Globus pallidus (tissue), 1 donor: Measurements from ENCODE around the gene OPRL1.

Experiments used
- DNase-seq: peaks from one replicate; pipeline ENCODE4 v3.0.0-alpha.2; 2015; ENCODE audit warnings: low spot score

Gene OPRL1

DNA sequence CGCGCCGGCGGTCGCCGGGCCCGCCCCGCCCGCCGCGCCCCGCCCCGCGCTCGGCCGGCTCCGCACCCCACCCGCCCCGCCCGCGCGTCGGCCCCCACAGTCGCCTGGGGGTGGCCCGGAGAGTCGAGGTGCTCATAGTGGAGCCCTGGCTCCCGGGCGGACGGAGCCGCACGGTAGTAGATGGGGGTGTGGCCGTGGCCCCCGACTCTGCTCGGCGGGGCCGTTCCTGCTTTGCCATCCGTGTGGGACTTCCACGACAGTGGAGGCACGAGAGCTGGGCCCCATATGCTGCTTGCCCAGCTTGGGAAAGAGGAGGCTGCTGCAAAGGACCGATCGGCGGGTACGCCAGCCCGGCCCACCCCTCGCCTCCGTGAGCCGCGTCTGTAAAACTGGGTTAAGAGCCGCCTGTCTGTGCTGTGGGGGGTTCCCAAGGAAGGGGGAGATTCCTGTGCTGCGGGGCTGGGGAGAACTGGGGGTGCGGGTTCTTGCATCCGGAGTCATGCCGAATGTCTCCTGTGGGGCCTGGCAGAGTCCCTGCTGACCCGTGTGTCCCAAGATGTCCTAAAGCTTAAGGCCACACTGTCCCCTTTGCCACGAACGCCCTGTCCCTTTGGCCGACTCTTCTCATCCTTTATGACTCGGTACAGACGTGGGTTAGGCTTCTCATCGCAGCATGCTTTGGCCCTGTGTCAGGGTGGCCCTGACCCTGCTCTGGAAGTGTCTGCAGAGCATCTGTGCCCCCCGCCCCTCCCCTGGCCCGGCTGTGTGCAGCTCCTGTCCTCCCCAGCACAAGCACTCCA is at the start of gene OPRL1:
Gene OPRL1 (plus strand): TSS at position 70 of the 800 bp plus-strand sequence. CDS start 12,639 bp downstream, outside the sequence.
- DNase-seq = no peak

DNA sequence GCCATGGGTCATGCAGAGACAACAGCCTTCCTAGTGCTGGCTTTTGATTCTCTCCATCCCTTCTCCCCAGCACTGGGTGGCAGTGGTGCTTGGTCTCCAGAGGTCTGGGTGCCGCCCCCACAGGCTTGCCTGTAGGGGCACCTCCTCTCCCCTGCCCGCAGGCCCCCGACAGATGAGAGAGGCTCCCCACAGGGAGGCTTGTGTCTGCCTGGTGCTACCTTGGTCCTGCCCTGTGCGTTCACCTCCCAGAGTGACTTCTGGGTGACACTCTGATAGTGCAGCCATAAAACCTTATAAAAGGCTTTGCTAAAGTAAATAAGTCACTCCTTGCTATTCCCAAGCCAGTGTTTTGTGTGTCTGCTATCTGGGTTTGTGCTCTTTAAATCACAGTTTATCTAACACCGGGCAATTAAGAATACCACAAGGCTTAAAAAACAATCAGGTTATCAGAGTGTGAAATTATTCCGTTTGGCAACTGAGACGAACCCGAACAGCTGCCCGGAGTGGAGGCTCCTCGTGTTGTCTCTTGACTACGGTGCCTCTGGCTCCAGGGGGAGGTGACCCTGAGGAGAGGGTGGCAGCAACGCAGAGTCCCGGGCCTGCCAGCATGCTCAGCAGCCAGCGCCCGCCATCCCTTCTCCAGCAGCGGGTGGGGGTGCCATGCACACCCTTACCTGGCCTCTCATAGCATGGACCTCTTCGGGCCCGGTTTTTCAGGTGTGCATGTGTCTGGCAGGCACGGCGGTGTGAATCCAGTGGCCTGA is 49.3 kb upstream of the OPRL1 start:
- DNase-seq = no peak

- no peak for DNase-seq
These were observed 48.0 kb upstream of the OPRL1 start for GRCh38 chr20:64031822-64032314.

- DNase-seq = no peak
These were observed 46.9 kb upstream of the OPRL1 start for GRCh38 chr20:64032706-64033624.

DNA sequence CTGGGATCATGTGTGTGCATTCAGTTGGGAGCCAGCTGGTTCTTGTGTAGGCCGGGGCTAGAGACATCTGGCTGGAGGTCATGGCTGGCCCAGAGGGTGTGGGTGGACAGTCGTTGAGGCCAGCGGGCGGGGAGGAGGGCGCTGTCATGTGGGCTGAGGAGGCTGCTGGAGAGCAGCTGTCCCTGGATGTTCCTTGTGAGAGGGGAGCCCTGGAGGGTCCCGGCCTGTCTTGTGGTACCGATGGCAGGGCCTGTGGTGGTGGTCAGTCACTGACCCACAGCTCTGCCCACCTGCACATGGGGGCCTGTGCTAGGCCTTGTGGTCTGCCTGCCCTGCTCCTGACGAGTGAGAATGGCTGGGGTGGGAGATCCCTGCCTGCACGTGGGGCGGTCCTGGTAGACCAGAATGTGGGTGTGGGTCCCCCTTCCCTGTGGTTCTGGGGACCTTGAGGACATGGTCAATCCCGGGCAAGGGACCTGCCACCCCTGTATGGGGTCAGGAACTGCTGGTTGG is 45.8 kb upstream of the OPRL1 start:
- no peak for DNase-seq

DNA sequence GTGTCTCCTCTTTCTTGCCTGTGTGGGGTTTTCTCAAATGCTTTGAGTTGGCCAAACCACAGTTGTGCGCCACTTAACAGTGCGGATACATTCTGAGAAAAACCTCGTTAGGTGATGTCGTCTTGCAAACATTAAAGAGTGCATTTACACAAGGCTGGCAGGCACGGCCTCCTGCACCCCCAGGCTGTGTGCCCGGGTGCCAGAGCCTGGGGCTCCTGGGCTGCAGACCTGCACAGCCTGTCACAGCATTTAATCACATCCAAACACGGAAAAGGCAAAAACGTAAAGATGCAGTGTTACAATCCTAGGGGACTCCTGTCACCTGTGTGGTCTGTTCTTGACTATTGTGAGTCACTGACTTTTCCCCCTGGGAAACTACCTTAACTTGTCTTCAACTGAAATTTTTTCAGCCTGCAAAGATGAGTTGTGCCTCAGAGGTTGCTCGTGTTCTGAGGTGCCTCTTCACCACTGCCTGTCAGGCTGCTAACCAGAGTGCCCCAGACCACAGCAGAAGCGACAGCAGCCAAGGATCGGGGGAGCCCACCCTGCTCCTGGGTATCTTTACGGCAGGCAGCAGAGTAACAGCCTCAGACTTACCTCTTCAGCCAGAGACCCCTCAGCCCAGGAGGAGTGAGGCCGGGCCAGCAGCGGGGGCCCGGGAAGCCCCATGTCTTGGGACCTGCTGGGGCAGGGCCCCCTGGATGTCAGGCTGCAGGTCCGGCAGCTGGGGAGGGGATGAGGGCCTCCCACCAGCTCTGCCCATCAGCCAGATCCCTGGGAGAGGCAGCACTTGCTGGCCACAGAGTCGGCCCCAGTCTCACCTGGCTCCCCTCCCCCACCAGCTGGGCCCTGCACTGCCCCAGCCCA is 44.6 kb upstream of the OPRL1 start:
- no peak for DNase-seq

DNA sequence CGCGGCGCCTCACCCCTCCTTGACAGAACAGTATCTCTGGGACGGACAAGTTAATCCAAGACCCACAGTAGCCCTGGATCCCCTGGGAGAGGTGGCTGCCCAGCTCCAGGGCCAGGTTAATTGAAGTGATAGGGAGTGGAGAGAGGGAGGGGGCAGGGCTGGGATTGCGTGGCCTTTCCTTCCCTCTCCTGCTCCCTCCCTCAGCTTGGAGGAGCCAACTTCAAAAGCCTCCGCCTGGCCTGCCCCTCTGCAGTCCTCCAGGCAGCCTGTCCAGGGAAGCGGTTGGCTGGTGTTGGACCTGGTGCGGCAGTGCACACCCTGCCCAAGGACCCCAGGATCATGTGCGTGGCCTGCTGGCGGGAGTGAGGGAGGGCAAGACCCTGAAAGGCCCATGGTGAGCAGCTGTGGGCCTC is 43.9 kb upstream of the OPRL1 start, which contains the start of gene C20orf204:
Gene C20orf204 (plus strand): TSS at position 250 of the 413 bp plus-strand sequence. CDS start 142 bp downstream, at position 392.
- no peak for DNase-seq

GRCh38 chr20:64036346-64037198 is 43.3 kb upstream of the OPRL1 start:
- no peak for DNase-seq

- no peak for DNase-seq
These were observed 42.7 kb upstream of the OPRL1 start for GRCh38 chr20:64037199-64037497.

DNA sequence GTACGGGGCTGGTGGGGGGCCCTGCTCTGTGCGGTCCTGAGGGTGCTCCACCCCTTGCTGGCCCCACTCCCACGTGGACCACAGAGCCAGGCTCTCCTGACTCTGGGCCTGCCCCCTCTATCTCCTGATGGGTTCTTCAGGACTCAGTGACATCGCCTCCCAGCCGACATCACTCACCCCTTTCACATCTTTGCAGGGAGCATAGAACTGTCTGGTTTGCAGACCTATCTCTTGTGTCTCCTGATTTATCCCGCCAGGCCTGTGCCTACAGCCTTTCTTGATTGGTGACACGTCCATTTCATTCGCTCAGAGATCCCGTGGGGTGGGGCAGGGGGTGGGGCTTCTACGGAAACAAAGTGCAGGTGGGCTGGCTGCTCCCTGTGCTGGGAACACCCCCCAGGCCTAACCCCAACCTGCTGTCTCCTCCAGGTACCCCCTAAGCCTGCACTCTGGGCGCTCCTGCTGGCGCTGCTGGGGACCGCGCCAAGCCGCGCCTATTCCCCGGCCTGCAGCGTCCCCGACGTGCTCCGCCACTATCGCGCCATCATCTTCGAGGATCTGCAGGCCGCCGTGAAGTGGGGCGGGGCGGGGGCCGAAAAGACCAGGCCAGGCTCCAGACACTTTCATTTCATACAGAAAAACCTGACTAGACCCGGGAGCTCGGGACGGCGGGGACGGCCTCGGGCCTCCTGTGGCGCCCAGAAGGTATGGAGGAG is 42.2 kb upstream of the OPRL1 start:
- no peak for DNase-seq

DNA sequence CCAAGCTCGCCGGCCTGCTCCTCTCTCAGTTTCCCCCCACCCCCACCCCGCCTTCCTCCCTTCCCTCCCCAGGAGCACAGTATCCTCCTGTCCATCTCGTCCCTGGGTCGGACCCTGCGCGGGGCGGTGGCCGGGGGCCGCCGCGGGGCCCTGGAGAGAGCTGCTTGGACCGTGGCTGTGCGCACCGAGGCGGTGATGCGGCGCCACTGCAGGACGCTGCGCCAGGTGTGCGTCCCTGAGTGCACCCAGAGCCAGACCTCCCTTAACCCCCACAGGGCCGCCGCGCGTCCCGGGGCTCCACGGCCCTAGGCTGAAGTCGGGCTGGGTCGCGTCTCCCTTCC is 41.7 kb upstream of the OPRL1 start:
- no peak for DNase-seq

DNA sequence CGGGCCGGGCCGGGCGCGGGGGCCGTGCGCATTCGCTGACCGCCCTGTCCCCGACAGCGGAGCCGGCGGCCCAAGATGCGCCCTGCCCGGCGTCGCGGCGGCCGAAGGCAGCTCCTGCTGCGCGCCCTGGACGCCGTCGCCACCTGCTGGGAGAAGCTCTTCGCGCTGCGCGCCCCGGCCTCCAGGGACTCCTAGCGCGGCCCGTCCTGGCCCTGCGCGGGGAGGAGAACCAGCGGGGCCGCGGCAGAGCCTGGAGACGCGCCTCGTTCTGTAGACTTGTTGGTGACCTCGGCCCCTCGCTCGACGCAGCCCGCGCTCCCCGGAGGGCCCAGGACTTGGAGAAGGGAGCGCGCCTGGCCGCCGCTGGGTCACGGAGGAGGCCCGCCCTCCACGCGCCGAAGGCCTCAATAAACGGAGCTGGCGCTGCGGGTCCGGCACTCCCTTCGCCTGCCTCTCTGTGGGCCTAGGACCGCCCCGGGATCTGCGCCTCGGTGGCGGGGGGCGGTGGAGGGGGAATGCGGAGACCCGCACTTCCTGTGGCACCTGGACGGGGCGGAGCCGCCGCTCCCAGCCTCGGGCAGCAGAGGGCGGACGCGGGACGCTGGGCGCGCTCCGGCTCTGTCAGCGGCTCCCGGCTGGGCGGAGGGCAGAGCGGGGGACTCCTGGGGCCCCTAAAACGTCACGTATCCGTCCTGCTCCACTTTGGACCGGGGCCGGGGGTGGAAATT is 41.2 kb upstream of the OPRL1 start:
- no peak for DNase-seq

DNA sequence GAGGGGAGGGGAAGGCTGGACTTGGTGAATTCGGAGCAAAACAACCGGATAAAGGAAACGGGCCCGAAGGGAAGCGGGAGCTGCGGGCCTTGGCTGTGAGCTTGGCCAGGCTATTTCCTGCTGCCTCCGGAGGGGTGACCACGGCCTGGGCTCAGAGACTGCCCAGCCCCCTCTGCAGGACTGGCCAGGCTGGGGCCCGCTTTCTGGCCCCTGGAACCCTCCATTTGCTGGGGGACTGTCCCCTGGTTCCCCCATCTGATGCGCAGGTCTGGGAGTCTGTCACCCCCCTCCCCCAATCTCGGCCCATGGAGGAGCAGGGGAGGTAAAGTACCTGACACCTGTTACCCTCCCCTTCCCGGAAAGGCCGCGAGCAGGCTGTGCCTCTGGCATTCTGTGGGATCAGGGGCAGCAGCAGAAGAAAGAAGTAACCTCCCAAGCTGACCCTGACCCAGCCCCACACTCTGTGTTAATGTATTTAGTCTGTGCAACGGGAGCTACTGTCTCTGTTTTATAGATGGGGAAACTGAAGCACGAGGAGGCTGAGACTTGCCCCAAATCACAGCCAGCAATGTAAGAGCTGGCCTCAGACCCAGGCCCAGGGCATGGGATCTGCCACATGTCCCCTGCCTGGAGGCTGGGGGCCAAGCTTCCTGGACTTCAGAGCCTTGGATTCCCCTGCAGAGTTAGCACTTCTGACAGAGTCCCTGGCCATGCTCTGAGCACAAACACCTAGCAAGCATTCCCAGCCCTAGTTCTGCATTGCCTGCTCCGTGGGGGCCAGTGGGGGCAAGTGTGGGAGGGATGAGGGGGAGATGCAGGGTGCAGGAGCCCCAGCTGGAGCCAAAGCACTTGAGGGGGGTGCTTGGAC is 40.4 kb upstream of the OPRL1 start:
- DNase-seq = no peak

GRCh38 chr20:64040231-64041039 is 39.4 kb upstream of the OPRL1 start:
- DNase-seq = no peak

- no peak for DNase-seq
These were observed 38.7 kb upstream of the OPRL1 start for GRCh38 chr20:64041040-64041780.

DNA sequence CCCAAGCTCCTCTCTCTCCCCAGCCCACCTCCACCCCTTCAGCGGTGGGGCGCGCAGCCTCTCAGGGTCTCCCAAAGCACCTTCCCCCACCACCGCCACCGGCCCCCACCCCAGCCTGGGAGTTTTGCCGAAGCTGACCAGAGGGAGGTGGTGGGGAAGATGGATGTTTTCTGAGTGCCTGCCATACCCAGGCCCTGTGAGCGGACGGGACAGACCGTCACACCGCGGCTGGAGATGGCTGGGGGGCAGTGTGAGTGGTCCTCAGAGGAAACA is 38.2 kb upstream of the OPRL1 start:
- no peak for DNase-seq
